ENCODE data around the gene NEK11. TPM values are rescaled to one million over a fixed set of nuclear protein-coding genes. Genes with fewer than 3 reads are reported as not detected.

The NEK11 gene
- 2.7 TPM for polyA plus RNA-seq (2013, experiment 1 of 2; ENCODE audit: insufficient read length)
- 2.8 TPM for polyA plus RNA-seq (2013, experiment 2 of 2; ENCODE audit: insufficient read length)

- peak; percentile 82 for DNase-seq
Measured at GRCh38 chr3:131026321-131027151, at the start of gene NEK11, which contains the start of gene ASTE1. NEK11 (plus strand) TSS chr3:131026877; CDS start chr3:131029709, 2,832 bp downstream. ASTE1 (minus strand) TSS chr3:131026825; CDS start chr3:131025306, 1,519 bp downstream.

GRCh38 chr3:130979117-130979516 is 47.6 kb upstream of the NEK11 start:
- DNase-seq, result no peak

- DNase-seq, result no peak
Measured at GRCh38 chr3:130981469-130981868, 45.2 kb upstream of the NEK11 start.

DNA sequence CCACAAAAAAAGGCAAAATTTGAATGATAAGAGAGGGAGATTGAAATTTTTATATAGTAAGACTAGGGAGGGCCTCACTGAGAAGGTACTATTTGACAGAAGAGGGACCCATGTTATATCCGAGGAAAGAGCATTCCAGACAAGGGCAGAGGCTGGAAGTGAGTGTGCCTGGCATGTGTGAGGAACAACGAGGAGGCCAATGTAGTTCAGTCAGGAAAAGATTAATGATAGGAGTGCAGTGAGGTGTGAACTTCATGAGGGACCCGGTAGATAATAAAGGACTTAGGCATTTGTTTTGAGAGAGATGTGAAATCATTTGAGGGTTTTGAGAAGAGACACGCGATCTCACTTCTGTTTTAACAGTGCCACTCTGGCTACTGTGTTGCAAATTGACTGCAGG is 36.4 kb upstream of the NEK11 start:
- no peak for DNase-seq

DNA sequence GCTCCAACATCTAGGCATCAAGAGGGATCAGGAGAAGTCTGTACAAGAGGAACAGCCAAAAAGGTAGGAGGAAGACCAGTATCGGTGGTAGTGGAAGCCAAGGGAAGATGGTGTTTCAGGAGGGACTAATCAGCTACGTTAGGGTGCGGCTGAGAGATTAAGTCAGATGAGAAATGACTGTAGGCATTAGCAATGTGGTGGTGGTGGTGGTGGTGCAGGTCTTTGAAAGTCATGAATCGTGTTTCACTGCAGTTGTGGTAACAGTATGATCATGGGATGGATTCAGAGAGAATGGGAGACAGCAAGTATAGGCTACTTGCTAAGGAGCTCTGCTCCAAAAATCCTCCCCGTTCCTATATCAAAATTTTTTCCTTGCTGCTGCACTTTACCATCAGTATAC is 35.6 kb upstream of the NEK11 start:
- DNase-seq, result no peak

- no peak for DNase-seq
Measured at GRCh38 chr3:130992344-130992743, 34.3 kb upstream of the NEK11 start.

GRCh38 chr3:130997289-130997688 is 29.4 kb upstream of the NEK11 start:
- DNase-seq, result peak; percentile 9

GRCh38 chr3:131001071-131001470 is 25.6 kb upstream of the NEK11 start:
- DNase-seq, result no peak

DNA sequence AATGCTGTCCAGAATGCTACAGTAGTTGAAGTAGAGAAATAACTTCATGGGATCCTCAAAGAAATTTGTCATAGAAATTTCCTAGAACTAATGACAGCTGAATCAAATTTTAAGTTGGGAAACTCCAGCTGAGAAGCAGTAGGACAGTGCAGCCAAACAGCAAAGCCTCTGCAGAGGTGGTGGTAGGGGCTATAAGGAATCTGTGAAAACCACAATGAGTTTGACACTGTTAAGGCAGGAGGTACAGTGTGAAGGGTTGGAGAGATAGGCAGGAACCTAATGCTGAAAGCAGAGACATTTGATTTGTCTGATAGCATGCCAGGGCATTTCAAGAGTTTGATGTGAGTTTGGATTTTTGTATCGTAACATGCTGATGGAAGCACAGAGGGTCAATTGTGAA is 22.1 kb upstream of the NEK11 start:
- DNase-seq, result no peak

DNA sequence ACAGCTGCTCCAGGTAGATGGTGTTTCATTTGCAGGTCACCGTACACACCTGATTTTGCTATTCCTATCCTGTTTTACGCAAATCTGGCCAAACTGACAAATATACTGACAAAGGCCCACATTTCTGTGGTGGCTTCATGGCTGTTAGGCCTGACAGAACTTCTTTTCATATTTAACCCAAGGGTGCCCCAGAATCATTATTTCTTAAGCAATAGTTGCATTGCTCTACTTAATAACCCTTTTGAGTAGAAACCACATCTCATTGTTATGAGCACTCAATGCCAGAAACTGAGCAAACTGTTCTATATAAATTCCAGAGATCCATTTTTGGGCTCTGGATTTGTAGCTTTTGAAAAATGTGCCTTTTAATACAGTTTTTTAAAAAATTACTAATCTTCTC is 19.4 kb upstream of the NEK11 start:
- no peak for DNase-seq

DNA sequence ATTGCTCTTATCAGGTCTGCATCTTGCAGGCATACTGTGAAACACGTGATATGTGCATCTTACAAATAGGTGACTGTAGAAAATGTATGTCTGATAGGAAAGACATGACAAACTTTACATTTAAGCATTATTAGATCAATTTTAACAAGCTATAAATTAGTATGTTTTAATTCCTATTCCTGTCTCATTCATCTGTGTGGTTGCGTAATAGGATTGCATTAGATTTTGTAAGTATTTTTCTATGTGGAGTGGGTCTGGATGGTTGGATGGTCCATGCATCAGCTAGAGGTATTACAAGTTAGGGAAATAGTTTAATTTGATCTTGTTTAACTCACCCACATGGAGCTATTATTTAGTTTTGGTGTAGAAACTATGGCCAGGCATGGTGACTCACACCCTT is 18.9 kb upstream of the NEK11 start:
- DNase-seq, result peak; percentile 10

DNA sequence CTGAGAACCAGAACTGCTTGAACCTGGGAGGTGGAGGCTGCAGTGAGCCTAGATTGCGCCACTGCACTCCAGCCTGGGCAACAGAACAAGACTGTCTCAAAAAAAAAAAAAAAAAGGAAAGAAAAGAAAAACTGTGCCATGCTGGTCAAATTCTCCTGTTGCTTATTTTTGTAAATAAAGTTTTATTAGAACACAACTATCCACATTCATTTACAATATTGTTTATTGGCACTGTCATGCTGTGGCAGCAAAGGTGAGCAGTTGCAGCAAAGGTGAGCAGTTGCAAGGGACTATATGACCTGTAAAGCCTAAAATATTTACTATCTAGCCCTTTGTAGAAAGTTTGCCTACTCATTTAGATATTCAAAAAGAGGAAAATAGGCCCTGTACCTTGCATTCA is 18.4 kb upstream of the NEK11 start:
- no peak for DNase-seq

DNA sequence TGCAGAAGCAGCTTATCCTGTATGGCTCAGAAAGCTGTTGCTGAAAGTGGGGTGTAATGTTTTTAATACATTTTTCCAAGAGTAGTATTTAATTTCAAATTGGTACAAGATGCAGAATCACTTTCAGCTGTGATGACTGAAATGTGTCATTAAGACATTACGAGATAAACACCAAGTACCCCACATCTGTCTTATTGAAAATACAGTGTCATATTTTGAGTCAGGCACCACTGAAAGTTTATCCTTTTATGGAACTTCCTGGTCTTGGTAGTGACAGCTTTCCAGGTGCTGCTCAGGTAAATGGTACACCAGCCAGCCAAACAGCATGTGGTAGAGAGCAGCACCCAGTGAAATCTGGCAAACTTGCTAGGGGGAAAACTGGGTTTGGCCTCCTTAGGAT is 17.0 kb upstream of the NEK11 start:
- no peak for DNase-seq

DNA sequence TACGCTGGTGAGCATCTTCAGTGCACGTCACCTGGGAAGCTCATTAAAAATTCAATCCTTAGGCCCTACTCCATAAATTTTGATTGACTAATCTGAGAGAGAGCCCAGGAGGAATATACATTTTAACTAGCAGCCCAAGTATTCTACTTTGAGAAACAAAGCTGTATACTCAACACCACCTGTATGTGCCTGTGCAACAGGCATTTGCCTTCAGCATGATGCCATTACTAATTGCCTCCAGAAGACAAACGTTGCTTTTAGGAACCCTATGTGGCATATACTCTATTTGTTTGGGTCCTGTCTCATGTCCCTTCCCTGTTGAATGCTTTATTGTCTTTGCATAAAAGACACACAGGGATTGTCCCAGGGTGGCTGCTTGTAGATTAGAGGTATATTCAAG is 7.7 kb upstream of the NEK11 start:
- no peak for DNase-seq

GRCh38 chr3:131020122-131020693 is 6.5 kb upstream of the NEK11 start:
- DNase-seq, result no peak

DNA sequence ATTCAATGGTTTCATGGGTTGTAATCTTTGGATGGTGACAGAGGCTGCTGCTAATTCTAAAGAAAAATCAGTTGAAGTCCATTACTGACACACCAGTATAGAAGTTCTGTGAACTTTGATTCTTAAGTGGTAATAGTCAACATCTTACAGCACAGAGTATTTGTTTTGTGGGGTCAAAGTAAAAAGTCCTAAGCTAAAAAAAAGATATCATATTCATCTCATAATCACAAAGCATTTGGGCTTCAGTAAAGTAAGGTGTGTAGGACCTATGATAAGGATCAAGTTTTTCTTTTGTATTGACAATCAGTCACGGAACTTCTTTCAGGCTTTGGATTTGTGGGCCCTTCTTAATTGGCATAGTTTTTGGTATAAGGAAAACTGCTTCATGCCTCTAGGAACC is 1.1 kb upstream of the NEK11 start:
- no peak for DNase-seq

GRCh38 chr3:131028844-131029243 is 2.2 kb downstream of the NEK11 start:
- no peak for DNase-seq

- DNase-seq, result peak; percentile 61
Measured at GRCh38 chr3:131031660-131032059, 5.0 kb downstream of the NEK11 start.

GRCh38 chr3:131033480-131034080 is 6.9 kb downstream of the NEK11 start:
- DNase-seq, result peak; percentile 45

DNA sequence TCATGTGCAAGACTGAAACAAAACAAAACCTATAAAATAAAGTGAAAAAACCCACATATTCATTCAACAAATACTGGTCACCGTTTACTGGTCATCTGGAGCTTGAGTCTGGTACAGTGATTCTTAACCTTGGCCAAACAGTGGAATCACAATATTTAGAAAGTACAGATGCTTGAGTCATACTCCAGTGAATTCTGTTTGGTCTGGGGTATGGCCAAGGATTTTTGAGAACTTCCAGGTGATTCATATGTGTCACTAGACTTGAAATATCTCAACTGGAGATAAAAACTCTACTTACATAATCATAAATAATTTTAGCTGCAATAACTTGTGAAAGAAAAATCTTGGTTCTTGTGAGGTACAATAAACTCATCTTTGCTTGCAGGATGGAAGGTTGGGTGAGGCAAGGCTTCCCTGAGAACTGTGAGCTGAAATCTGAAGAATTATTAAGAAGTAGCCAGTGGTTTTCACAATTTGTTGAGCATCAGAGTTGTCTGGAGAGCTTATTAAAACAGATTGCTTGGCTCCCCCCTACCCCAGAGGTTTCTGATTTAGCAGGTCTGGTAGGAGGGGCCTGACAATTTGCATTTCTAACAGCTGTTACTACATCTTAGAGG is 9.6 kb downstream of the NEK11 start:
- peak; percentile 69 for DNase-seq

GRCh38 chr3:131036986-131037385 is 10.3 kb downstream of the NEK11 start:
- peak; percentile 35 for DNase-seq

- DNase-seq, result peak; percentile 9
Measured at GRCh38 chr3:131038326-131038725, 11.6 kb downstream of the NEK11 start.
